GM11168 (cell line): Measurements from ENCODE around the gene ACO2.
"Not testable (repeated sequence)": the region's sequence is repeated elsewhere in the genome, so short reads cannot be mapped to it uniquely, and the experiment has no call there.

Experiments used
- in situ Hi-C: fragments of 300-500 bp; cut with MboI; formaldehyde crosslinking; loops from one replicate; pipeline ENCODE4 v1.12.0; 2022; ENCODE audit warnings: low sequenced_read_pairs; ENCODE audit not compliant: unreplicated experiment

ACO2 gene

DNA sequence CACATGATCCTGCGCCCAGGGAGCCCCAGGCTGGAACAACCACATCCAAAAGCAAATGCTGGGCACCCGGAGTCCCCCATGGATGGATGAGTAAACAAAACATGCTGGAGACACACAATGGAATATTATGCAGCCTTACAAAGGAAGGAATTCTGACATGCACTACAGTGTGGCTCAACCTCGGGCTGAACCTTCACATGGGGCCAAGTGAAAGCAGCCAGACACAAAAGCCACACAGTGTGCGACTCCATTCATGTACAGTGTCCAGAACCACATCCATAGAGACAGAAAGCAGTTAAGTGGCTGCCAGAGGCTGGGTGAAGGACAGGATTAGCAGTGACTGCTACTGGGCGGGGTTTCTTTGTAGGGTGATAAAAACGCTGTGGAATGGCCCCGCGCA lies 65.3 kb downstream of the ACO2 start:
- in situ Hi-C loops, result no loop called here

DNA sequence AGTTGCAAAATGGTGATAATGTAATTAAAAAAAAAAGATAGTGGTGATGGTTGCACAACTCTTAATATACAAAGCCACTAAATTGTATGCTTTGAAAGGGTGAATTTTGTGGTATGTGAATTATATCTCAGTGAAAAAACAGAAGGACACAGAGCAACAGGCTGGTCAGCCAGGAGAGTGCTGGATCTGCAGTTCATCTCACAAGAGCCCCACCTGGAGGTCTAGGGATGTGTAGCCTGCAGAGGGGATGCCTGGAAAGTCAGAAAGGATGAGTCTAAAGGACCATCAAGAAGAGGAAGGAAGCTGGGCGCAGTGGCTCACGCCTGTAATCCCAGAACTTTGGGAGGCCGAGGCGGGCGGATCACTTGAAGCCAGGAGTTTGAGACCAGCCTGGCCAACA lies 66.3 kb downstream of the ACO2 start:
- in situ Hi-C loops, result no loop called here

DNA sequence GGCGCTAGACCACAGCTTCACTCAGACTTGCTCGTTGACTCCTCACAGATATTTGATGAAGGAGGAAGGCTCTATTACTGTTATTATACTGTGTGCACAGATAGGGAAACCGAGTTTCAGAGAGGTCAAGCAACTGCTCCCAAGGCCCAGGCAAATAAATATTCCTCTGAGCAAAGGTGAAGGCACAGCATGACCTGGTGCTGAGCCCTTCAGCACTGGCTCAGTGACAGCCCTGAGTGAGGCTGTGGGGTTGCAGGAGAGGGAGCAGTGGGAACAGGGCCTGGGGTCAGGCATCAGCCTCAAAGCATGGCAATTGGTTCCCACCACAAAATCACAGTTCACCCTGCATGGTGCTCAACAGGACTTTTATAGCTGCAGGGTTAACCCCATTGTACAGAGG lies 68.3 kb downstream of the ACO2 start:
- in situ Hi-C loops, result no loop called here

DNA sequence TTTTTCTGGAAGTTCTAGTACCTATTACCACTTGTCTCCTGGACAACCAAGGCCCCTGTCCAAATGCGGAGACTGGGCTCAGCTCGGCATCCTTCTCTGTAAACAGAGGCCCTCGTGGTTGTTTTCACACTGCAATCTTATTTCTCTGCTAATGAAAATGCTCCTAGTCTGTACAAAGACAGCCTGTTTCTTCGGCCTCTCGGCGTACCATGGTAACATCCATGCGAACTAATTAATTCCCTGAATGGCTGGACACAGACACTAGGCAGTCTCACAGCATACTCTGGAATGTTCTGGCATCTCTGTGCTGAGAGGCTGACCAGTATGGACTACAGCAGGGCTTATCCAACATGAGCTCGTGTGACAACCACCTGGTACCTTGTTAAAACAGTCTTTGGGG lies 69.7 kb downstream of the ACO2 start:
- in situ Hi-C loops, result no loop called here

DNA sequence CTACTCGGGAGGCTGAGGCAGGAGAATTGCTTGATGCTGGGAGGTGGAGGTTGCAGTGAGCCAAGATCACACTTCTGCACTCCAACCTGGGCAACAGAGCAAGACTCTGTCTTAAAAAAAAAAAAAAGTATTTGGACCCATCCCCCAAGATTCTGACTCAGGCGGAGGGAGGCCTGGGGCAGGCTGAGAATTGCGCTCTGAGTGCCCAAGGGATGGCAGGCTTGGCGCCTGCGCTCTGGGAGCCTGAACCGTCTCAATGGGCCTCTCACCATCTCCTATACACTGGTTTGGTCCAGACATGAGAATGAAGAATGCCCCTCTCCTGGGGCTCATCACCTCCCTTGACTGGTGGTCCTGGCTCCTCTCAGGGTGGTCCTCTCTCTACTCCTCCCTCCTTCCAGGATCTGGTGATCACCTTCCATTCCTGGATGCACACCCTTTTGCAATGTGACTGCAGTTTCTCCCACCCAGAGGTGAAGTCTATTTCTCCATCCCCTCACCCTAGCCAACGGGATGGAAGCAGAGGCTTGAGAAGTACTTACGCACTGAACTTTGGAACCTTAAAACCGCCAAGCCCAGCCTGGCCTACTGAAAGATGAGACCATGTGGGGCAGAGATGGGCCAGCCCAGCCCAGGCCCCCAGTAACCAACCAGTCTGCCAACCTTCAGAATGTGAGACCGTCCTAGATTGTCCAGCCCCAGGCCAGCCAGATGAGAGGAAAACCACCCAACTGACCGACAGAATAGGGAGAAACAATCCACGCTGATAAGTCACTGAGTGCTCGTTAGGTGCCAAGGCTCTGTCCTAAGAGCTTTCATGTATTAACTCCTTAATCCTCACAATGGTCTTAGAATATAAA lies 70.5 kb downstream of the ACO2 start:
- in situ Hi-C loops, result no loop called here

DNA sequence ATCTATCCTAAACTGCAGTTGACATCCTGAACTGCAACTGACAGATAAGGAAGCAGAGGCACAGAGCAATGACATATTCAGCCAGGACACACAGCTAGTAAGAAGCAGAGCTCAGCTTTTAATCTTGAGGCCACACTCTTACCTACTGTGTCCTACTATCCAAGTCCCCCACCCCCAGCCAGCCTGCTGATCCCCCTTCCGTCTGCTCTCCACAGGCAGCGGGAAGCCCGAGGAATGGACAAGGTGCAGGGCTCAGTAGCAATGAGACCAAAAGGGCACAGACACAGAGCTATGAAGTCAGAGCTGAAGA lies 71.0 kb downstream of the ACO2 start:
- in situ Hi-C loops, result no loop called here

DNA sequence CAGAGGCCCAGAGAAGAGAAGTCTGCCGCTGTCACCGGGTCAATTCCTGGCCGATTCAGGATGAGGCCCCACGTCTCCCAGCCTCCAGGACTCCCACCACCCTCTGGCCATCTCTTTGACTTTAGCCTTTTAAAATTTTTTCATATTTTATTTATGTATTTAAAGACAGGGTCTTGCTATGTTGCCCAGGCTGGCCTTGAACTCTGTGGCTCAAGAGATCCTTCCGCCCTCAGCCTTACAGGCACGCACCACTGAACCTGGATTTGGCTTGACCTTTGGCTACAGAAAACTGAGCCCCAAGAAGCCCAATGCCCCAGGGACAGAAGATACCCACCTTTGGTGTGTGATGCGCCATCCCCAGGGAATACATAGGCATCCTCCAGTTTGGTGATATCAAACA lies 71.4 kb downstream of the ACO2 start:
- in situ Hi-C loops, result no loop called here

DNA sequence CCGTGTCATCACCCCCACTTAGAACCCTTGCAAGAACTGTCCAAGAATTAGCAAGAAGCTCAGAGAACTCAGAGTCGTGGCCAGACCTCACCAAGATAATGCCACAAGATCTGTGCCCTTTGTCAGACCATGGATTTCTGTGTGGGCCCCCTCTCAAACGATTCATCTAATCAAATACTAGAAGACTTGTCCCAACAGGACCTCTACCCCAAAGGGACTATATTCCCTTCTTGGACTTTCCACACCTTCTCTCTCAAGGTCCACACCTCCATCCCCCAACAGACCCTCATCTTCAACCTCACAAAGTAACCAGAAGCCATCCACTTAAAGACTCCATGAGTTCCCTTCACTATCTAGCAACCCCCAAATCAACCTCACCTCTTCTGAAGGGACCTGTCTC lies 72.6 kb downstream of the ACO2 start:
- in situ Hi-C loops, result no loop called here

DNA sequence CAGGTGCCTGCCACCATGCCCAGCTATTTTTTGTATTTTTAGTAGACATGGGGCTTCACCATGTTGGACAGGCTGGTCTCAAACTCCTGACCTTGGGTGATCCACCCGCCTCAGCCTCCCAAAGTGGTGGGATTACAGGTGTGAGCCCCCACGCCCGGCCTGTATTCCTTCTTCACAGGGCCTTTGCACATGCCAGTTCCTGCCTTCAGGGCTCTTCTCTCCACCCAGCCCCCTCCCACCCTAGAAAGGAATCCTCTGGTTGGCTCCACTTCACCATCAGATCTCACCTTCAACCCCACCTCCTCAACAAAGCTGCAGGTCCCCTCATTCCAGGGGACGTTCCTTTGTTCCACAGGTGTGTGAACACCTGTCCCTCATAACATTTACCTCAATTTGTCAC lies 73.3 kb downstream of the ACO2 start:
- in situ Hi-C loops, result no loop called here

DNA sequence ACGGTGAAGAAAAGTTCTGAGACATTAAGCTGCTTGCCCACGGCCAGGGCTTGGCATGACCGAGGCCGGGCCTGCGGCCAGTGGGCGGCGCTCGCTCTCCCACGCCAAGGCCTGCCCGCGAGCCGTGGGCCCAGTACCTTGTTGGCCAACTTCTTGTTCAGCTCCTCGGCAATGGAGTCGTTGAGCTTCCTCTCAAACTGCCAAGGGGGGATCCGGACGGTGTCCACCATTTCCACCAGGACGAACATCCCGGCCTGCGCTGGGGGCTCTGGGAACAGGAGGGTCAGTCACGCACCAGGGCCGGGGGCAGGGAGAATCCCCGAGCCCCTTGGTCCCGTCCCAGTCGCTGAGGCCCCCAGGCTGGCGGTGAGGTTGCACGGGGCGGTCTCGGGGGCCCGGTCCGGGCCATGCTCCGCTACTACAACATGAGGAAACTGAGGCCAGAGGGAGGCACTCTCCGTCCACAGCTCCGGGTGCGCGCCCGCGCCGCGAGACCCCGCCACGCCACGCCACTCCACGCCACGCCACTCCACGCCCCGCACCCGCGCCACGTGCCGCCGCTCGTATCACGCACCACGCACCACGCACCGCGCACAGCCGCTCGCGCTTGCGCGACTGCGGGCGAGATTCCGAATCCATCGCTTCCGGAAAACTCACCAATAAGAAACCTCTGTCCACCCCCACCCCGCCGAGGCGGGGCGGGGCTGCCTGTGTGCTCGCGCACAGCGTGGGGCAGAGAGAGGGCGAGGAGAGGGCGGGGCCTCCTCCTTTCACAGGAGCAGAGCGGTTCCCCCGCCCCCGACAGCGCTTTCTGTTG lies 75.1 kb downstream of the ACO2 start, which contains the start of gene POLR3H:
POLR3H (minus strand) TSS at position 617 of the 817 bp plus-strand sequence; CDS start at position 248, 369 bp downstream.
- in situ Hi-C loops, result no loop called here

DNA sequence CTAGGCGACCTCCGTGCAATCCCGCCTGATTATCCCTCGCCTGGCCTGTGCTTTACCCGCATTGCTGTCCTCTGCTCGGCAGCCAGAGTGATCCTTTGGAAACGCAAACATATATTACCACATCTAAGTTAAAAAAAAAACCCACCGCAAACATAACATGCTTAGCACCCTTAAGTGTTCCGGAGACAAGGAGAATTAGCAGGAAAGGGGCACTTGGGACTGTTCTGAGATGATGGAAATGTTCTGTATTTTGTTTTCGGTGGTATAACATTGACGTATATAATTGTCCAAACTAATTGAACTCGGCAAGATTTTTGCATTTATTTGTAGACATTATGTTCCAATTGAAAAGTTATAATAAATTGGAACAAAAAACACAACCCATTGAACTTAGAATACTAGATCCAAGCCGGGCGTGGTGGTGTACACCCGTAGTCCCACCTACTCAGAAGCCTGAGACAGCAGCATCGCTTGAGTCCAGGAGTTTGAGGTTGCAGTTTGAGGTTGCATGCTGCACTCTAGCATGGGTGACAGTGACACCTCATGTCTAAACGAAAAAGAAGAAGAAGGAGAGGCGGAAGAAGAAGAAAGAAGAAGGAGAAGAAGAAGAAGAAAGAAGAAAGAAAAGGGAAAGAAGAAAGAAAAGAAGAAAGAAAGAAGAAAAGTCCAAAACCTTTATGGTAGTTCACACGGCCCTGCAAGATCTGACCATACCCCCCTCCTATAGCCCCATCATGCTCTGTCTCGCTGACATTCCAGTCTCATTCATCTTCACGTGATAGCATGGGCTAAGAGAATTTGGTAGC lies 76.0 kb downstream of the ACO2 start:
- in situ Hi-C loops, result no loop called here

DNA sequence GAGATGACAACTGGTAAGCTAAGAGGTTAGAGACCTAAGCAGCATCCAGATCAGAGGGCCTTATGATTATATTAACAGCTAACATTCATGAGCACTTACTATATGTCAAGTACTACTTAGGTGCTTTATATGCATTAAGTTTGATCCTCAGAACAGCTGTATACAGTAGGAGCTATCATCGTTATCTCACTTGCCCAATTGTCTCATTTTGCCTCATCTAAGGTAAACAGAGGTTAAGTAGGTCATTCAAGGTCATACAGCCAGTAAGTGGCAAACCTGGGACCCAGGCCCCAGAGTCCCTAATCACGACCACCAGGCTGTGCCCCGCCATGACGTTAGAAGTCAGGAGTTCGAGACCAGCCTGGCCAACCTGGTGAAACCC lies 79.9 kb downstream of the ACO2 start:
- in situ Hi-C loops, result no loop called here

DNA sequence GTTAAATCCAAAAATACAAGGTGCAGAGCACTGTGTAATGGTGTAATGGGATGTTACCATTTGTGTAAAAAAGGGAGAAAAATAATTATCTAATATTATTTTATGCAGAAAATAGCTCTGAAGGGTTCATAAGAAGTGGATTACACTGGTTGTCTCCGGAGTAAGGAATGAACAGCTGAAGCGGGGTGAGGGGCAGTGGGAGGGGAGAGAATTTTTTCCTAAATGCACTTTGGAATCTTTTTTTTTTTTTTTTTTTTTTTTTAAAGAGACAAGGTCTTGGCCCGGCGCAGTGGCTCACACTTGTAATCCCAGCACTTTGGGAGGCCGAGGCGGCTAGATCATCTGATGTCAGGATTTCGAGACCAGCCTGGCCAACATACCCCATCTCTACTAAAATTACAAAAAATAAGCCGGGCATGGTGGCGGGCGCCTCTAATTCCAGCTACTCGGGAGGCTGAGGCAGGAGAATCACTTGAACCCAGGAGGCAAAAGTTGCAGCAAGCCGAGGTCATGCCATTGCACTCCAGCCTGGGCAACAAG lies 82.1 kb downstream of the ACO2 start:
- in situ Hi-C loops, result no loop called here

DNA sequence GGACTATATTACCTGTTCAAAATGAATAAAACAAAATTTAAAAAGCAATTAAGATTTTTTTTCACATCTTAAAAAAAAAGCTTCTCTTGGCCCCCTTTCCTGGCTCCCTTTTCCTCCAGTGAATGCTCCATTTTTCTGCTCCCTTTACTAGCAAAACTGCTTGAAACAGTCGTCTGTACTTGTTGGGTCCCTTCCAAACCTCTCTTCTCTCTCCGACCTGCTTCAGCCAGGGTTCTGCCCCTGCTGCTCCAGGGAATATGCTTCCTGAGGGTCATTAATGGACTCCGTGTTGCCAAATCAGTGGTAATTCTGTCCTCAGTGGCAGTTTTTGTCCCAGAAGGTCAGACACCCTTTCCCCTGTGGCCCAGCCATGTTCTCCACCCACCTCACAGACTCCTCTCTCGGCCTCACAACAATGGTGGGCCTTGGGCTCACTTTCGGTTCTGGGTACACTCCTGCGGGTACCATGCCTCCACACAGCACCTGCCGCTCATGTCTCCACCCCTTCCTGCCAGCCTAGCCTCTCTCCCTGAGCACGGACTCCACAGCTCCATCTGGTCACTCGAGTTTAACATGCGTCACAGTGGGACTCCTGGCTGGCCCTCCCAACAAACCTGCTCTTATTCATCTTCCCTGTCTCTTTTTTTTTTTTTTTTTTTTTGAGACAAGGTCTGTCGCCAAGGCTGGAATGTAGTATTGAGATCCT lies 83.1 kb downstream of the ACO2 start:
- in situ Hi-C loops, result no loop called here

DNA sequence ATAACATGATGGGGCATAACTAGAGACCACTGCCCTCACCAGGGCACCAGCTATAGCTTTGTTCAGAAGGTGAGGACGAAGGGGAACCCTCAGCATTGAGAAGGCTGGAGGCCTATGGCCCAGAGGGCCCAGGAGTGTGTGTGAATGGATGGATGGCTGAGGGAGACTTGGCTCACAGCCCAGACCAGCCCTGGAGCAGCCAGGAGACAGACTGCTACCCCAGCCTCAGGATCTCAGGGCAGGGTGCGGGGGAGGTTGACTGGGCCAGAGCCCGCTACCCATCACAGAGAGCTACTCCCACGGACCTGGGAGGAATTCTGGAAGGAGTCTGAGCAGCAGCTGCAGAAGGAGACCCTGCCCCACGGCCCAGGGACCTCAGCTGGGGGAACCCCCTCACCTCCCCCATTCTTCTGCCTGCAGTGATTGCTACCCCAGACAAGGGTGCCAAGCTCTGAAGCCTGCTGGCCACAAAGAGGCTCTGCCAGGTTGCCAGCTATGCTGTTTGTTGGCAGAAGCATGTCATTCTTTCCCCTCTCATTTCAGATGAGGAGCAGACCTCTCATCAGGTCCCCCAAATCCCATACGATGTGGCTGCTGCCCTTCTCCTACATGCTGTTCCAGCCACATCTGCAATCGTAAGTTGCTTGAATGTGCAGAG lies 86.5 kb downstream of the ACO2 start:
- in situ Hi-C loops, result no loop called here

DNA sequence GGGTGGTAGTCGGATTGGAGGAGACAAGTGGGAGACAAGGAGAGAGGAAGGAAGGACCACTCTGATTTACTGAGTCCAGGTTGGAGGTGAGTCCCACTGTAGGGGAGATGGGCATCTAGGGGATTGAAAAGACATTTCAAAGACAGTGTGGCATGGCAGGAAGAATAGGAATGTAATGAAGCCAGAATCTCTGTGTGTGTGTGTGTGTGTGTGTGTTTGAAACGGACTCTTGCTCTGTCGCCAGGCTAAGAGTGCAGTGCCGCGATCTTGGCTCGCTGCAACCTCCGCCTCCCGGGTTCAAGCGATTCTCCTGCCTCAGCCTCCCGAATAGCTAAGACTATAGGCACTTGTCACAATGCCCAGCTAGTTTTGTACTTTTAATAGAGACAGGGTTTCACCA lies 87.6 kb downstream of the ACO2 start:
- in situ Hi-C loops, result no loop called here

DNA sequence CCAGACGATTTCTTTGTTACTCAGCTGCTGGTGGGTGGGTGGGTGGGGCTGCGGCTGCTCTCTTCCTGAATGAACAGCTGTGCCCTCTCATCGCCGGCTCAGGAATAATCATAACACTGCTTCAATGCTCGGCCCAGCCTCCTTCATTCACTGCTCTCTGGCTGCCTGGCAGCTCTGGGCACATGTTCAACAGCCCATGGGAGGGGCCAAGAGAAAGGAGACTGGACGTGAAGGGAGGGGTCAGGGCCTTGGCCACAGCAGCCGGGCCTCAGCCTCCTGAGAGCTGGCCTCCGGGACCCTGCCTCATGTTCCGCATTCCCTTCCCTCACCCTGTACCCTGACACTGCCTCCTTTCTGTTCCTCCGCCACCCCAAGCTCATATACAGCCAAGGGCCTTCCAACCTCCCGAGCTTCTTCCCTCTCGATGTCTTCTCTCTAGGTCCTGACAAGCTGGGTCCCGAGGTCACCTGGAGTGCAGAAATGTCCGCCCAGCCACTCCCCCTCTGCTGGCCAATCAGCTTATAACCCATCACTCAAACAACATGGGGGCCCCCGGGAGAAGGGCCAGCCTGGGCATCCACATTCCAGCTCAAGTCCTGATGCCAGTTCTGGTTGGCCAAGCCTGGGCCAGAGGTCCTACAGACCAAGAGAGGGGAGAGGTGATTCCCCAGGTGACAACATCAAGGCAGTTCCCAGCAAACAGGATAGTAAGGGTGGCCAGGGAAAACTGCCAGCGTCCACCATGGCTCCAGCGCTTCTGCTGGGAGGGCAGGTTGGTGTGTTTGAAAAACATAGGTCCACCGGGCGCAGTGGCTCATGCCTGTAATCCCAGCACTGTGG lies 88.7 kb downstream of the ACO2 start:
- in situ Hi-C loops, result no loop called here

DNA sequence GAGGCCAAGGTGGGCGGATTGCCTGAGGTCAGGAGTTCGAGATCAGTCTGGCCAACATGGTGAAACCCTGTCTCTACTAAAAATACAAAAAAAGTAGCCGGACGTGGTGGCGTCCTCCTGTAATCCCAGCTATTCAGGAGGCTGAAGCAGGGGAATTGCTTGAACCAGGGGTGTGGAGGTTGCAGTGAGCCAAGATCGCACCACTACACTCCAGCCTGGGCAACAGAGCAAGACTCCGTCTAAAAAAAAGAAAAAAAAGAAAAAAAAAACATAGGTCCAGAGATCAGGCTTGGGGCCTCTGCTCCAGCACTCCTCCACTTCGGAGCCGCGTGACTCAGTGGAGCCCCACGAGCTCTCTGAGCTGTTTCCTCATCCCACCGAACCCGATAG lies 89.3 kb downstream of the ACO2 start:
- in situ Hi-C loops, result not testable (repeated sequence)

DNA sequence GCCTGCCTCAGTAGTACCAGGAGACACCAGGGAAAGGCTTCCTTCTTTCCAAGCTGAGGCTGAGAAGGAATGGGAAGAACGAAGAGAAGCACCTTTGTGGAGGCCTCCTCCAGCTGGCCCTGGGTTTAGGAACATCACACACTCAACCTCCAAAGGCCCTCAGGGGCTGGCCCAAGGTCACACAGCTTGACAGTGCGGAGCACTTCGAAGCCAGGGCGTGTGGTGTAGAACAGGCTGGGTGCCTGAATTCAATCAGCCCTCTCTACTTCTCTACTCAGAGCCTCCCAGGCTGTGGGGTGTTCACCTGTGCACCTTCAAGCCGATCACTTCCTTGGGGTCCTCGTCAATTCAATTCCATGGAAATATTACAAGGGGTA lies 91.2 kb downstream of the ACO2 start:
- in situ Hi-C loops, result no loop called here
